ENCODE data around the gene GPANK1.

DNA sequence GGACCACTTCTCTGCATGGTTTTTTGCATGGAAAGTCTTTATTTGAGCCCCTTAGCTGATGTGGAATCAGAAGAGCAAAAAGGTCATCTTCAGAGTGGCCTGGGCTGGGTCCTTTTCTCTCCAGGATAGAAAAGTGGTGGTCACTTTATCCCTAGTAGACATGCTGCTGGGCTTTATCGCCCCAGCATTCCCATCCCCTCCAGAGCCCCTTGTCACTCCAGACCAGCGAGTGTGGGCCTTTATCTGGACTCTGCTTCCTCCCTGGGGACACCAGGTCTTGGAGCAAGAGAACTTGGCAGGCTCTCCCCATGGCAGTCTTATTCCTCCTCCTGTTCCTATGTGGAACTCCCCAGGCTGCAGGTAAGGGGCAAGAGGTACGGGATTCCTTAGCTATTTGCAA is 41.8 kb upstream of the GPANK1 start, which contains the start of gene LY6G6F:
- TF ChIP-seq, protein P1, sequence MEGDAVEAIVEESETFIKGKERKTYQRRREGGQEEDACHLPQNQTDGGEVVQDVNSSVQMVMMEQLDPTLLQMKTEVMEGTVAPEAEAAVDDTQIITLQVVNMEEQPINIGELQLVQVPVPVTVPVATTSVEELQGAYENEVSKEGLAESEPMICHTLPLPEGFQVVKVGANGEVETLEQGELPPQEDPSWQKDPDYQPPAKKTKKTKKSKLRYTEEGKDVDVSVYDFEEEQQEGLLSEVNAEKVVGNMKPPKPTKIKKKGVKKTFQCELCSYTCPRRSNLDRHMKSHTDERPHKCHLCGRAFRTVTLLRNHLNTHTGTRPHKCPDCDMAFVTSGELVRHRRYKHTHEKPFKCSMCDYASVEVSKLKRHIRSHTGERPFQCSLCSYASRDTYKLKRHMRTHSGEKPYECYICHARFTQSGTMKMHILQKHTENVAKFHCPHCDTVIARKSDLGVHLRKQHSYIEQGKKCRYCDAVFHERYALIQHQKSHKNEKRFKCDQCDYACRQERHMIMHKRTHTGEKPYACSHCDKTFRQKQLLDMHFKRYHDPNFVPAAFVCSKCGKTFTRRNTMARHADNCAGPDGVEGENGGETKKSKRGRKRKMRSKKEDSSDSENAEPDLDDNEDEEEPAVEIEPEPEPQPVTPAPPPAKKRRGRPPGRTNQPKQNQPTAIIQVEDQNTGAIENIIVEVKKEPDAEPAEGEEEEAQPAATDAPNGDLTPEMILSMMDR (IDR thresholded peaks at IDR 0.05): no peak
- TF ChIP-seq EZH2 (IDR thresholded peaks at IDR 0.05; ENCODE audit: borderline replicate concordance, insufficient read depth, low read depth, low read length, poor library complexity, severe bottlenecking): no peak

Data from B cell (primary cell).